Choroid plexus epithelial cell (primary cell): Measurements from ENCODE around the gene KLK2.

Experiments used
- DNase-seq: peaks from one replicate; pipeline ENCODE4 v3.0.0-alpha.2; 2010; ENCODE audit warnings: low read depth
- H3K4me3 ChIP-seq: 2 replicates; pipeline ENCODE4 v1.5.1; 2011; ENCODE audit warnings: low read depth, mild to moderate bottlenecking, control low read depth, low read length, moderate library complexity
- CTCF ChIP-seq: conservative IDR thresholded peaks from 2 replicates; pipeline ENCODE4 v1.5.1; 2011; ENCODE audit warnings: low read depth, mild to moderate bottlenecking, control low read depth, inconsistent platforms, low read length, moderate library complexity

The KLK2 gene

DNA sequence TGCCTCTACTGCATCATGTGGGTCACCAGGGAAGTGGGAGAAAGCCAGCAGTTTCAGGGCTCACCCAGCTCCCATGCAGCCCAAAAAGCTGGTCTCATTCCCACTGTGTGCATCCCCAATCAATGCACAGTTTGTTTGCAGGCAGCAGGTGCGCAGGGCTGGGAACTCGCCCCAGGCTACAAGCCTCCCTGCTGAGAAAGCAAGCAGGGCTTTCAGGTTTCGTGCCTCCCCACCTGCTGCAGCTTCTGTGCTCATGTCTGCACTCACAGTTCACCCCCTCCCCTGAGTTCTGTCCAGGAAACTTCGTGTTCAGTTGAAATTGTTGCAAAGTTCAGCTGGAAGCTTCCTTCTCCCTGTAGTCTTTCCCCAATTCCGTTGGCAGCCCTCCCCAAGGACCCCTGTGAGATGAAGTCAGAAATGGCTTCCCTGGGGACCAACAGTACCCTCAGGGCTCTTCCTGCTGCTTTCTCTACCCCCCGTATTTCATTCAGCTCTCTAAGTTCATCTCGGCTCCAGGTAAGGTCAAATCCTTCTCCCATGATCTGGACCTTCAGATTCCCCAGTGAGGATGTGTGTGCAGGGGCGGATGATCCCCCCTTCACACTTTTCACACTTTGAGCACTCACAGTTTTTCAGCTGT is 28.8 kb upstream of the KLK2 start:
- DNase-seq: no peak
- H3K4me3 ChIP-seq: no peak overlapping the region
- no peak for TF ChIP-seq CTCF

GRCh38 chr19:50850738-50851137 is 22.5 kb upstream of the KLK2 start:
- TF ChIP-seq CTCF: no peak

GRCh38 chr19:50851620-50852019 is 21.6 kb upstream of the KLK2 start:
- DNase-seq: no peak
- H3K4me3 ChIP-seq: no peak overlapping the region
- TF ChIP-seq CTCF: no peak

More at GRCh38 chr19:50850738-50851137, 22.5 kb upstream of the KLK2 start:
- no peak for DNase-seq
- no peak overlapping the region for H3K4me3 ChIP-seq

DNA sequence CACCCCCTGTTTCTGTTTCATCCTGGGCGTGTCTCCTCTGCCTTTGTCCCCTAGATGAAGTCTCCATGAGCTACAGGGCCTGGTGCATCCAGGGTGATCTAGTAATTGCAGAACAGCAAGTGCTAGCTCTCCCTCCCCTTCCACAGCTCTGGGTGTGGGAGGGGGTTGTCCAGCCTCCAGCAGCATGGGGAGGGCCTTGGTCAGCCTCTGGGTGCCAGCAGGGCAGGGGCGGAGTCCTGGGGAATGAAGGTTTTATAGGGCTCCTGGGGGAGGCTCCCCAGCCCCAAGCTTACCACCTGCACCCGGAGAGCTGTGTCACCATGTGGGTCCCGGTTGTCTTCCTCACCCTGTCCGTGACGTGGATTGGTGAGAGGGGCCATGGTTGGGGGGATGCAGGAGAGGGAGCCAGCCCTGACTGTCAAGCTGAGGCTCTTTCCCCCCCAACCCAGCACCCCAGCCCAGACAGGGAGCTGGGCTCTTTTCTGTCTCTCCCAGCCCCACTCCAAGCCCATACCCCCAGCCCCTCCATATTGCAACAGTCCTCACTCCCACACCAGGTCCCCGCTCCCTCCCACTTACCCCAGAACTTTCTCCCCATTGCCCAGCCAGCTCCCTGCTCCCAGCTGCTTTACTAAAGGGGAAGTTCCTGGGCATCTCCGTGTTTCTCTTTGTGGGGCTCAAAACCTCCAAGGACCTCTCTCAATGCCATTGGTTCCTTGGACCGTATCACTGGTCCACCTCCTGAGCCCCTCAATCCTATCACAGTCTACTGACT is 18.4 kb upstream of the KLK2 start, which contains the start of gene KLK3:
KLK3 (plus strand) TSS at position 280 of the 775 bp plus-strand sequence; CDS start at position 321, 41 bp downstream.
- DNase-seq: no peak
- no peak for TF ChIP-seq CTCF
- H3K4me3 ChIP-seq: no peak within 1 kb of the TSS

- TF ChIP-seq CTCF: no peak
- H3K4me3 ChIP-seq: no peak overlapping the region
- DNase-seq: no peak
Observed at GRCh38 chr19:50857366-50857765, 15.9 kb upstream of the KLK2 start.

DNA sequence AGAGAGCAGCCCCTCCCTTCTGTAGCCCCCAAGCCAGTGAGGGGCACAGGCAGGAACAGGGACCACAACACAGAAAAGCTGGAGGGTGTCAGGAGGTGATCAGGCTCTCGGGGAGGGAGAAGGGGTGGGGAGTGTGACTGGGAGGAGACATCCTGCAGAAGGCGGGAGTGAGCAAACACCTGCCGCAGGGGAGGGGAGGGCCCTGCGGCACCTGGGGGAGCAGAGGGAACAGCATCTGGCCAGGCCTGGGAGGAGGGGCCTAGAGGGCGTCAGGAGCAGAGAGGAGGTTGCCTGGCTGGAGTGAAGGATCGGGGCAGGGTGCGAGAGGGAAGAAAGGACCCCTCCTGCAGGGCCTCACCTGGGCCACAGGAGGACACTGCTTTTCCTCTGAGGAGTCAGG is 14.4 kb upstream of the KLK2 start:
- no peak for TF ChIP-seq CTCF
- no peak overlapping the region for H3K4me3 ChIP-seq
- DNase-seq: no peak

- H3K4me3 ChIP-seq: no peak overlapping the region
- no peak for TF ChIP-seq CTCF
- DNase-seq: no peak
Observed at GRCh38 chr19:50859849-50860248, 13.4 kb upstream of the KLK2 start.
